Gastrocnemius medialis (tissue), 4 donors: ENCODE results near the gene CLIC2.

Experiments used
- CTCF ChIP-seq, 5 experiments: fragments of 450-650 bp in 3 of 5; fragments of 200-600 bp in 2 of 5; sonication (generic) in 2 of 5; IDR thresholded peaks in 4 of 5; conservative IDR thresholded peaks in 1 of 5; 1 replicate in 4 of 5; 2 replicates in 1 of 5; pipeline ENCODE4 v1.5.1; 2016 to 2019; ENCODE audit warnings: antibody characterized with exemption in 5 of 5, mild to moderate bottlenecking in 3 of 5, moderate library complexity in 3 of 5
- POLR2A ChIP-seq, 2 donors: fragments of 450-650 bp; IDR thresholded peaks; one replicate each; pipeline ENCODE4 v1.6.1; 2017; ENCODE audit warnings: antibody characterized with exemption in 2 of 2, mild to moderate bottlenecking in 2 of 2, moderate library complexity in 2 of 2

GRCh38 chrX:155237719-155238118 lies 96.7 kb downstream of the CLIC2 start:
- TF ChIP-seq CTCF (IDR thresholded peaks at IDR 0.05 in 4 of 5, conservative IDR thresholded peaks at IDR 0.05 in 1 of 5) (no peak), POLR2A (IDR thresholded peaks at IDR 0.05) (no peak)
